Measurements from ENCODE around the gene PARM1.
"Not testable (repeated sequence)": the region's sequence is repeated elsewhere in the genome, so short reads cannot be mapped to it uniquely, and the experiment has no call there.

The PARM1 gene

GRCh38 chr4:74968456-74969164, 35.7 kb downstream of the PARM1 start:
- H3K4me3 ChIP-seq (ENCODE audit: low read length), result no peak overlapping the region
- no peak overlapping the region for H3K27ac ChIP-seq (ENCODE audit: low read length)
- H3K9me3 ChIP-seq (ENCODE audit: insufficient read depth, low read depth, low read length), result no peaks in the 10 kb centered on the region
- H3K36me3 ChIP-seq (ENCODE audit: insufficient read depth, low read depth, low read length), result no peaks in the 10 kb centered on the region
- no peaks in the 10 kb centered on the region for H3K4me1 ChIP-seq (ENCODE audit: insufficient read depth, low read length)
- H3K27me3 ChIP-seq (ENCODE audit: insufficient read depth, low read length), result no peaks in the 10 kb centered on the region
- H3K9ac ChIP-seq (ENCODE audit: low read depth, low read length), result no peak overlapping the region

DNA sequence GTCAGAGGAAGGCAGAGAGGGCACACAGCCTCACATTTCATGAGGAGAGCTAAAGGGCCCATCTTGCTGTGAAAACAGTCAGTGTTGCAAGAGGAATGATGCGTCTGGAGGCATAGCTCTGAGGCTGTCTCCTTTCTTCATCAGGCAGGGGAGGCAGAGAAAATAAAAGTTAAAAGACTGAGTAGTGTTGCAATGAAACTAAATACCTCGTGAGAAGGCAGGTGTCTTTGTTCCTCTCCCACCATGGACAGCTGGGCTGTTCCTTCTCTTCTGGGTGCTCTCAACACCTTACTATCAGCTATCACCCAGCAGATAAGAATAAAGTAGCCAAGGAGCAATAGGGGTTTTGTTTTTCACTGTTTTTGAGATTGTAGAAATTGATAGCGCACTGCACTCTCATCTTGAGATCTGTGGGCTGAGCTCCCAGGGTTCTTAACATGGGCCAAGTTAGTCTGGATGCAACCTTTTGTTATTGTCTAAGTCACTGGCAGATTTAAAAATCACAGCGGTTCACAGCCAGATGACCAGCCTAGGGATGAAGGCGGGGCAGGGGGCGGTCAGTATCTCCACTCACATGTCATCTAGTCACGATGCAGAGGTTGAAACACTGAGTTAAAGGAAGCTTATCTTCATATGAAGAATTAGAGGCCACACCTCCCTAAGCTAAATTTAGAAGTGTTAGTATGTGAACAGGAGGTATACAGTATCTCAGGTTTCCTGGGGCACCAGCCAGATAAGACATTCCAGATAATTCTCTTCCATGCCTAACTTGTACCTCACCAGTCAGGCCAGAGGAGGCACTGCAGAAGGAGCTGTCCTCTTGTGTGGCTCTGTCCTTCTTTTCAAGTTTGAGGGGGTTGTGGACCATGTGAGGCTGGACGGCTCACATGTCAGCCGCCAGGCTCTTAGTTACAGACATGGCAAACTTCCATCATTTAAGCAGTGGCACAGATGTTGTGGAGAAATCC, 36.9 kb downstream of the PARM1 start:
- Histone ChIP-seq H3K9me3 (ENCODE audit: insufficient read depth, low read depth, low read length) (no peaks in the 10 kb centered on the region), H3K4me1 (ENCODE audit: insufficient read depth, low read length) (no peaks in the 10 kb centered on the region), H3K27ac (ENCODE audit: low read length) (no peak overlapping the region), H3K9ac (ENCODE audit: low read depth, low read length) (no peak overlapping the region), H3K36me3 (ENCODE audit: insufficient read depth, low read depth, low read length) (no peaks in the 10 kb centered on the region), H3K27me3 (ENCODE audit: insufficient read depth, low read length) (no peaks in the 10 kb centered on the region), H3K4me3 (ENCODE audit: low read length) (no peak overlapping the region)

GRCh38 chr4:74970577-74970976, 37.7 kb downstream of the PARM1 start:
- no peaks in the 10 kb centered on the region for H3K4me1 ChIP-seq (ENCODE audit: insufficient read depth, low read length)
- no peak overlapping the region for H3K9ac ChIP-seq (ENCODE audit: low read depth, low read length)
- H3K9me3 ChIP-seq (ENCODE audit: insufficient read depth, low read depth, low read length), result no peaks in the 10 kb centered on the region
- no peaks in the 10 kb centered on the region for H3K36me3 ChIP-seq (ENCODE audit: insufficient read depth, low read depth, low read length)
- H3K27ac ChIP-seq (ENCODE audit: low read length), result no peak overlapping the region
- no peak overlapping the region for H3K4me3 ChIP-seq (ENCODE audit: low read length)
- no peaks in the 10 kb centered on the region for H3K27me3 ChIP-seq (ENCODE audit: insufficient read depth, low read length)

- no peak overlapping the region for H3K27ac ChIP-seq (ENCODE audit: low read length)
- no peak overlapping the region for H3K4me3 ChIP-seq (ENCODE audit: low read length)
- peaks cover under 1% of the 10 kb centered on the region; the same call in 1 of the 2 replicates for H3K9me3 ChIP-seq (ENCODE audit: insufficient read depth, low read depth, low read length)
- H3K36me3 ChIP-seq (ENCODE audit: insufficient read depth, low read depth, low read length), result no peaks in the 10 kb centered on the region
- no peak overlapping the region for H3K9ac ChIP-seq (ENCODE audit: low read depth, low read length)
- no peaks in the 10 kb centered on the region for H3K27me3 ChIP-seq (ENCODE audit: insufficient read depth, low read length)
- no peaks in the 10 kb centered on the region for H3K4me1 ChIP-seq (ENCODE audit: insufficient read depth, low read length)
Observed at GRCh38 chr4:74971862-74972261, 38.9 kb downstream of the PARM1 start.

DNA sequence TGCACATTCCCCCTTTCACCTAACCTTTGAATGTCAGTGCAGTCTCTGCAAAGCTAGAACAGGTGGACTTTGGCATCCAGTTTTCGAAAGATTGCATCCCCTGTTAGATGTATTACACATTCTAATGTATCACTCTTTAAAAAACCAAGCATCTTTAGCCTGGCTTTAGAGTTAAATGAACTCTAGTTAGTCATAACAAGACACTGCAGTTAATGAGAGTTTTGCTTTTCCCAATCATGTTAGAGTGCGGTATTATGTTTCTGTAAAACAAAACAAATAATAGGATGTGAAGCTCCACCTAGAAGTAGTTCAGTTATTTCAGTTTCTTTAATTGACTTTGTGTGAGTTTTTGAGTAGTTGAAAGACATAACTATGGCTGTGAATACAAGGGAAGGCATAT, 42.2 kb downstream of the PARM1 start:
- H3K9ac ChIP-seq (ENCODE audit: low read depth, low read length), result no peak overlapping the region
- no peaks in the 10 kb centered on the region for H3K4me1 ChIP-seq (ENCODE audit: insufficient read depth, low read length)
- H3K9me3 ChIP-seq (ENCODE audit: insufficient read depth, low read depth, low read length), result peaks cover 12% of the 10 kb centered on the region
- no peak overlapping the region for H3K27ac ChIP-seq (ENCODE audit: low read length)
- no peaks in the 10 kb centered on the region for H3K36me3 ChIP-seq (ENCODE audit: insufficient read depth, low read depth, low read length)
- H3K4me3 ChIP-seq (ENCODE audit: low read length), result no peak overlapping the region
- no peaks in the 10 kb centered on the region for H3K27me3 ChIP-seq (ENCODE audit: insufficient read depth, low read length)

- Histone ChIP-seq H3K4me3 (ENCODE audit: low read length) (no peak overlapping the region), H3K9ac (ENCODE audit: low read depth, low read length) (no peak overlapping the region), H3K9me3 (ENCODE audit: insufficient read depth, low read depth, low read length) (peaks cover 12% of the 10 kb centered on the region), H3K36me3 (ENCODE audit: insufficient read depth, low read depth, low read length) (no peaks in the 10 kb centered on the region), H3K4me1 (ENCODE audit: insufficient read depth, low read length) (no peaks in the 10 kb centered on the region), H3K27me3 (ENCODE audit: insufficient read depth, low read length) (no peaks in the 10 kb centered on the region), H3K27ac (ENCODE audit: low read length) (no peak overlapping the region)
Observed at GRCh38 chr4:74975848-74976824, 43.2 kb downstream of the PARM1 start.

GRCh38 chr4:74982546-74983252, 49.8 kb downstream of the PARM1 start:
- no peaks in the 10 kb centered on the region for H3K4me1 ChIP-seq (ENCODE audit: insufficient read depth, low read length)
- no peak overlapping the region for H3K9ac ChIP-seq (ENCODE audit: low read depth, low read length)
- H3K4me3 ChIP-seq (ENCODE audit: low read length), result no peak overlapping the region

DNA sequence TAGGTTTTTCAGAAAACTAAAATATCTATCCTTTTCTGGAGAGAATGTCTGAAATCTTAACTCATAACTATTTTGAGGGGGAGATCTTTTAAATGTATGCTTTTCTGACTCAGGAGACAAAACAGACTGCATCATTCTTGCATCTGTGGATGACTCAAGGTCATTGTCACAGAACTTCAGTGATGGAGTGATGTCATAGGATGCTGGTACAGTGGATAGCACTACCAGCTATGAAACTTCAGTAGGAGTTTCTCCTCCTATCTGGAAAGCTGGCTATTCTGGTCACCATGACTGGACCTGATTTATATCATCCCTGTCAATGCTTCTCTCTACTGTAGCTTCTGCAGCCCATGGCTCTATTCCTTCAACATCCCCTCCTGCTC, 50.3 kb downstream of the PARM1 start:
- no peaks in the 10 kb centered on the region for H3K27me3 ChIP-seq (ENCODE audit: insufficient read depth, low read length)
- H3K9ac ChIP-seq (ENCODE audit: low read depth, low read length), result no peak overlapping the region
- no peaks in the 10 kb centered on the region for H3K4me1 ChIP-seq (ENCODE audit: insufficient read depth, low read length)
- H3K4me3 ChIP-seq (ENCODE audit: low read length), result no peak overlapping the region
- no peak overlapping the region for H3K27ac ChIP-seq (ENCODE audit: low read length)
- H3K9me3 ChIP-seq (ENCODE audit: insufficient read depth, low read depth, low read length), result peaks cover 7% of the 10 kb centered on the region; the same call in 1 of the 2 replicates
- no peaks in the 10 kb centered on the region for H3K36me3 ChIP-seq (ENCODE audit: insufficient read depth, low read depth, low read length)

More at GRCh38 chr4:74982546-74983252, 49.8 kb downstream of the PARM1 start:
- H3K36me3 ChIP-seq (ENCODE audit: insufficient read depth, low read depth, low read length), result no peaks in the 10 kb centered on the region
- H3K27ac ChIP-seq (ENCODE audit: low read length), result no peak overlapping the region
- H3K27me3 ChIP-seq (ENCODE audit: insufficient read depth, low read length), result no peaks in the 10 kb centered on the region
- peaks cover 7% of the 10 kb centered on the region; the same call in 1 of the 2 replicates for H3K9me3 ChIP-seq (ENCODE audit: insufficient read depth, low read depth, low read length)

DNA sequence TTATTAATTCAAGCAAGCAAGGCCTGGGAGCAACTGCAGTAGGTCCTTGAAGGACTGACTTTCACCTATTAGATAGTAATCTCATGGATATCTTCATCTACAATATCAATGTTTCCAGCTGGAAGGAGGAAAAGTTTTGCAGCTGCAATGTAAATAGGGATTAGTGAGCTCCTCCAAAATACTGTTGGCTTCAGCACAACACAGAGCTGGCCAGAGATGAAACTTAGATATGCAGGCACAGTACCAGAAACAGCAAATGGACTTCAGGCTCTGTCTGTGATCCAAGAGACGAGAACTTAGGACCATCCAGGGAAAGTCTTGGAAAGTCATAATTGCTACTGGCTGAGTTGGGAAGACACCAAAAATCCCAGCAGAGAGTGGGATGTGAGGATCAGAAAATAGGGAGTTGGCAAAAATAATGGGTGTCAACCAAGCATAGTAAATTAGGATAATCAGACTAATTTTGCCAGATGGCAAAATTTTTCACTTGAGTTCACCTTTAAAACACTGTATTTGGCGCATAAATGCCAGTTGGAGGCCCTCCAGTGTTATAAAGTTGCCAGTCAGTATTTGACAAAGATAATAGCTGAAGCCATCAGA, 57.5 kb downstream of the PARM1 start:
- Histone ChIP-seq H3K36me3 (ENCODE audit: insufficient read depth, low read depth, low read length) (no peaks in the 10 kb centered on the region), H3K4me3 (ENCODE audit: low read length) (no peak overlapping the region), H3K27me3 (ENCODE audit: insufficient read depth, low read length) (no peaks in the 10 kb centered on the region), H3K27ac (ENCODE audit: low read length) (no peak overlapping the region), H3K9me3 (ENCODE audit: insufficient read depth, low read depth, low read length) (no peaks in the 10 kb centered on the region), H3K4me1 (ENCODE audit: insufficient read depth, low read length) (peaks cover 3% of the 10 kb centered on the region; the same call in 1 of the 2 replicates), H3K9ac (ENCODE audit: low read depth, low read length) (no peak overlapping the region)

GRCh38 chr4:74994436-74994835, 61.5 kb downstream of the PARM1 start:
- H3K4me1 ChIP-seq (ENCODE audit: insufficient read depth, low read length); H3K4me3 ChIP-seq (ENCODE audit: low read length); H3K27me3 ChIP-seq (ENCODE audit: insufficient read depth, low read length); H3K9me3 ChIP-seq (ENCODE audit: insufficient read depth, low read depth, low read length); H3K36me3 ChIP-seq (ENCODE audit: insufficient read depth, low read depth, low read length); H3K9ac ChIP-seq (ENCODE audit: low read depth, low read length); H3K27ac ChIP-seq (ENCODE audit: low read length): not testable (repeated sequence)

Data from iPS-20b (cell line).